Subcutaneous abdominal adipose tissue (tissue), 5 donors: ENCODE data around the gene GARNL3.

Source experiments
- H3K27ac ChIP-seq: one replicate; pipeline ENCODE4 v1.7.0; 2013; ENCODE audit warnings: low read depth, mild to moderate bottlenecking, inconsistent platforms, low read length, moderate library complexity
- H3K27me3 ChIP-seq, 5 donors: one replicate each; pipeline ENCODE4 v1.7.0; 2013; ENCODE audit warnings: low read length in 5 of 5, inconsistent platforms in 1 of 5; ENCODE audit not compliant: control insufficient read depth in 5 of 5, insufficient read depth in 4 of 5
- H3K36me3 ChIP-seq, 5 donors: one replicate each; pipeline ENCODE4 v1.7.0; 2013; ENCODE audit warnings: low read length in 5 of 5; ENCODE audit not compliant: control insufficient read depth in 5 of 5, insufficient read depth in 5 of 5
- H3K4me1 ChIP-seq, 5 donors: one replicate each; pipeline ENCODE4 v1.7.0; 2013; ENCODE audit warnings: low read length in 5 of 5, mild to moderate bottlenecking in 3 of 5, moderate library complexity in 1 of 5; ENCODE audit not compliant: control insufficient read depth in 5 of 5, insufficient read depth in 5 of 5
- H3K4me3 ChIP-seq, 5 donors: one replicate each; pipeline ENCODE4 v1.7.0; 2013; ENCODE audit warnings: low read length in 5 of 5, low read depth in 1 of 5
- H3K9ac ChIP-seq, 5 donors: one replicate each; pipeline ENCODE4 v1.7.0; 2013; ENCODE audit warnings: low read length in 5 of 5, mild to moderate bottlenecking in 4 of 5, moderate library complexity in 3 of 5
- H3K9me3 ChIP-seq, 5 donors: one replicate each; pipeline ENCODE4 v1.7.0; 2013; ENCODE audit warnings: low read length in 5 of 5; ENCODE audit not compliant: control insufficient read depth in 5 of 5
- donor health status: healthy.
- donor health status: healthy.
- donor health status: healthy.
- donor health status: healthy.
- donor health status: healthy.

The GARNL3 gene

GRCh38 chr9:127237801-127238200, 26.8 kb upstream of the GARNL3 start:
- no peaks in the 10 kb centered on the region for H3K27me3 ChIP-seq
- H3K36me3 ChIP-seq = peaks cover 0 to 3% (median 0%) of the 10 kb centered on the region in 5 donors
- H3K4me3 ChIP-seq = no peak overlapping the region
- H3K9me3 ChIP-seq = no peaks in the 10 kb centered on the region
- H3K9ac ChIP-seq = no peak overlapping the region
- no peak overlapping the region for H3K27ac ChIP-seq
- H3K4me1 ChIP-seq = no peaks in the 10 kb centered on the region

- Histone ChIP-seq H3K27me3 (no peaks in the 10 kb centered on the region), H3K4me3 (no peak overlapping the region), H3K9ac (no peak overlapping the region), H3K27ac (no peak overlapping the region), H3K36me3 (peaks cover 0 to 3% (median 0%) of the 10 kb centered on the region in 5 donors), H3K4me1 (peaks cover 0 to 13% (median 12%) of the 10 kb centered on the region in 5 donors), H3K9me3 (no peaks in the 10 kb centered on the region)
Measured at GRCh38 chr9:127241354-127241753, 23.2 kb upstream of the GARNL3 start.

- H3K4me3 ChIP-seq = peak overlapping the region; percentile 77 to 96 (median 94)
- H3K9me3 ChIP-seq = no peaks in the 10 kb centered on the region
- no peaks in the 10 kb centered on the region for H3K27me3 ChIP-seq
- peak overlapping the region; percentile 50 for H3K27ac ChIP-seq
- peaks cover 0 to 13% (median 12%) of the 10 kb centered on the region in 5 donors for H3K4me1 ChIP-seq
- peak overlapping the region in 4 of 5 donors; percentile 62 to 77 (median 71) for H3K9ac ChIP-seq
- no peaks in the 10 kb centered on the region for H3K36me3 ChIP-seq
Measured at GRCh38 chr9:127244609-127245601, 19.7 kb upstream of the GARNL3 start.

GRCh38 chr9:127245637-127246164, 18.9 kb upstream of the GARNL3 start:
- H3K9me3 ChIP-seq = no peaks in the 10 kb centered on the region
- peak overlapping the region; percentile 77 to 96 (median 94) for H3K4me3 ChIP-seq
- H3K9ac ChIP-seq = peak overlapping the region in 2 of 5 donors; percentile 69 to 73

GRCh38 chr9:127248241-127248640, 16.3 kb upstream of the GARNL3 start:
- Histone ChIP-seq H3K9me3 (no peaks in the 10 kb centered on the region), H3K4me3 (no peak overlapping the region), H3K27me3 (no peaks in the 10 kb centered on the region), H3K27ac (no peak overlapping the region), H3K4me1 (peaks cover 0 to 13% (median 12%) of the 10 kb centered on the region in 5 donors), H3K36me3 (no peaks in the 10 kb centered on the region), H3K9ac (no peak overlapping the region)

More at GRCh38 chr9:127245637-127246164, 18.9 kb upstream of the GARNL3 start:
- no peak overlapping the region for H3K27ac ChIP-seq
- peaks cover 0 to 13% (median 12%) of the 10 kb centered on the region in 5 donors for H3K4me1 ChIP-seq
- H3K27me3 ChIP-seq = no peaks in the 10 kb centered on the region
- H3K36me3 ChIP-seq = no peaks in the 10 kb centered on the region

- H3K4me1 ChIP-seq = peaks cover 0 to 7% (median 7%) of the 10 kb centered on the region in 5 donors
- H3K4me3 ChIP-seq = no peak overlapping the region
- no peaks in the 10 kb centered on the region for H3K27me3 ChIP-seq
- no peak overlapping the region for H3K9ac ChIP-seq
- H3K9me3 ChIP-seq = no peaks in the 10 kb centered on the region
- no peaks in the 10 kb centered on the region for H3K36me3 ChIP-seq
- H3K27ac ChIP-seq = no peak overlapping the region
Measured at GRCh38 chr9:127249877-127250276, 14.7 kb upstream of the GARNL3 start.

- H3K27ac ChIP-seq = no peak overlapping the region
- no peak overlapping the region for H3K4me3 ChIP-seq
- H3K36me3 ChIP-seq = no peaks in the 10 kb centered on the region
- H3K9ac ChIP-seq = no peak overlapping the region
- H3K9me3 ChIP-seq = no peaks in the 10 kb centered on the region
- no peaks in the 10 kb centered on the region for H3K4me1 ChIP-seq
- no peaks in the 10 kb centered on the region for H3K27me3 ChIP-seq
Measured at GRCh38 chr9:127250896-127251391, 13.6 kb upstream of the GARNL3 start.

GRCh38 chr9:127252410-127253318, 11.9 kb upstream of the GARNL3 start:
- Histone ChIP-seq H3K27me3 (no peaks in the 10 kb centered on the region), H3K4me1 (no peaks in the 10 kb centered on the region), H3K9me3 (no peaks in the 10 kb centered on the region), H3K36me3 (no peaks in the 10 kb centered on the region), H3K9ac (no peak overlapping the region), H3K4me3 (no peak overlapping the region), H3K27ac (no peak overlapping the region)

- no peaks in the 10 kb centered on the region for H3K27me3 ChIP-seq
- no peak overlapping the region for H3K9ac ChIP-seq
- no peaks in the 10 kb centered on the region for H3K4me1 ChIP-seq
- H3K36me3 ChIP-seq = no peaks in the 10 kb centered on the region
- H3K27ac ChIP-seq = no peak overlapping the region
- no peak overlapping the region for H3K4me3 ChIP-seq
- H3K9me3 ChIP-seq = no peaks in the 10 kb centered on the region
Measured at GRCh38 chr9:127253446-127253845, 11.1 kb upstream of the GARNL3 start.
